ENCODE results near the gene DTX1.
A peak's percentile ranks its signal among the peaks of the same experiment; 100 is the strongest.

The DTX1 gene

GRCh38 chr12:113062502-113063395, 6.2 kb downstream of the DTX1 start:
- Mint-ChIP-seq H3K9me3 (no peaks in the 10 kb centered on the region), H3K27ac (no peak overlapping the region), H3K36me3 (ENCODE audit: low read depth) (no peaks in the 10 kb centered on the region), H3K4me3 (no peak overlapping the region), H3K27me3 (no peaks in the 10 kb centered on the region), H3K4me1 (peaks cover 32% of the 10 kb centered on the region)
- DNase-seq: no peak
- no peak for ATAC-seq

DNA sequence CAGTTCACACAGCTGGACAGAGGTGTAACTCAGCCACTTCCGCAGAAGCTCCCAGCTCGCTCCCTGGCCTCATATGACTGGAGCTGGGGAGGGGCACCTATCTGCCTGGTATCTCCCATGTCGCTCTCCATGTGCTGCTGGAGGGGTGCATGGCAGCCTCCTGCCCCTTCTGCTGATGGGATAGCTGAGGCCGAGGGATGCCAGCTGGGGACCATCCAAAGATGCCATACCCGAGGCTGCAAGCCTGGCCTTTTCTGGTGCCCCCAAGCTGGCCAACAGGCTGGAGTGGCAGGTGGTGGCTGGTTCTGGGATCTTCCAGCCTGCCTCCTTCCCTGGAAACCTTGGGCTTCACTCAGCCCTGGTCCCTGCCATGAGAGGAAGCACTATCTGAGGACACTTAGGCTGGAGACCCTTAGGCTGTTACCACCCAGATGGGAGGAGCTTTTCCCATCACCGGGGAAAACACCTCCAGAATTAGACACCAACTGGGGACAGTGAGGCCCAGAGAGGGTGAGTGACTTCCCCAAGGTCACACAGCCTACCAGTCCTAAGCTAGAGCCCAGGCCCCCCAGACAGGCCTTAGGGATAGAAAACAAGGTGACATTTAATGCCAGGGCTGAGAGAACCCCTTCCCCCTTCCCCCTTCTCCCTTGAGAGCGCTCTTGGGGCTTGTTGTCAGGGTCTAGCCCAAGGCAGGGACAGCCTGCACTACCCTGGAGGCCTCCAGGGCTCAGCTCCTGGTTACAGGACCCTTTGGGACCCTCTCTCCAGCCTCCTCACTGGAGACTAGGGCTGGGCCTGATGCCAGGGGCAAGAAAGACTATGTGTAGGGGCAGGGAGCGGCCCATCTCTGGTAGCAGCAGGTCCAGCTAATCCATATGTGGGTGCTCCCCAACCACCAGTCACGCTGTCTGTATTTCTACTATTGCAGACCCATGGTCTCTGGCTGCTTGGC, 7.1 kb downstream of the DTX1 start:
- no peak overlapping the region for H3K27ac Mint-ChIP-seq
- no peak for ATAC-seq
- H3K4me1 Mint-ChIP-seq: peaks cover 36% of the 10 kb centered on the region

GRCh38 chr12:113064395-113065125, 8.0 kb downstream of the DTX1 start:
- ATAC-seq: no peak
- H3K4me1 Mint-ChIP-seq: peaks cover 41% of the 10 kb centered on the region
- no peak overlapping the region for H3K27ac Mint-ChIP-seq
- no peak for DNase-seq
- no peak overlapping the region for H3K4me3 Mint-ChIP-seq
- H3K36me3 Mint-ChIP-seq (ENCODE audit: low read depth): no peaks in the 10 kb centered on the region
- no peaks in the 10 kb centered on the region for H3K27me3 Mint-ChIP-seq
- no peaks in the 10 kb centered on the region for H3K9me3 Mint-ChIP-seq

More for the DNA sequence above, 7.1 kb downstream of the DTX1 start:
- no peaks in the 10 kb centered on the region for H3K27me3 Mint-ChIP-seq
- H3K4me3 Mint-ChIP-seq: no peak overlapping the region
- DNase-seq: no peak
- no peaks in the 10 kb centered on the region for H3K36me3 Mint-ChIP-seq (ENCODE audit: low read depth)
- no peaks in the 10 kb centered on the region for H3K9me3 Mint-ChIP-seq

DNA sequence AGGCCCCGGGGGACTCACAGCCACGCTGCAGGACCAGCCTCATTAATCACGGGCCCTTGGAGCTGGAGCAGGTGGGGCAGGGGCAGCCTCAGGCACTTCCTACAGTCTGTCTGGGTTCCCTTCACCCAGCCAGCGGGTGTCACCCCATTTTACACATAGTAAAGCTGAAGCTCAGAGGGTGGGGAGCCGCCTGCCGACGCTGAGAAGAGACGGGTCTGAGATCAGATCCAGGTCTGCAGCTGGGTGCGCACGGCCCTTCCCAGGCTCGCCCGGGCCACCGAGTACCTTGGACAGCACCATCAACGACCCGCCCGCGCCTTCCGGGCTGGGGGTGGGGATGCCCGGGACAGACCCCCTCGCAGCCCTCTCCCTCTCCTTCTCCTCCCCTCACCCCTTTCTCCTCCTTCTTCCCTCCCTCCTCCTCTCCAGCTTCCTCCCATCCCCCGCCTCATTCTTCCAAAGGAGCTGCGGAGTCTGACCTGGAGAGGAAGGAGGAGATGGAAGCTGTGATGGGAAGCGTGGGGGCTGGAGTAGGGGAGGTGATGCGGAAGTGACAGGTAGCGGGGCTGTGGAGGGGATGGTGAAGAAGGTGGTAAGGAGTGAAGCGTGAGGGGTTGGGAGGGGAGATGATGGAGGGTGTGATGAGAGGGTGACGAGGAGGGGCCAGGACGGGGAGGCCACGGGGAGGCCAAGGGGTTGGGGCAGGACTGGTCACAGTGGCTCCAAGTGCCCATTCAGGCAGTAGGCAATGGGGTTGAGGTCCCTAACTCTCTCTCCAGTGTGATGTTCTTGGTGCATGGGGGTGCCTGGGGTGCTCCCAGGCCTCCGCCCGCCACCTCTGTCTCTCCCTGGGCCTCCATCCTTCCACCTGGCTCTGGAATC, 8.8 kb downstream of the DTX1 start:
- no peak overlapping the region for H3K27ac Mint-ChIP-seq
- ATAC-seq: no peak
- no peak overlapping the region for H3K4me3 Mint-ChIP-seq
- H3K27me3 Mint-ChIP-seq: no peaks in the 10 kb centered on the region
- H3K9me3 Mint-ChIP-seq: no peaks in the 10 kb centered on the region
- no peak for DNase-seq
- no peaks in the 10 kb centered on the region for H3K36me3 Mint-ChIP-seq (ENCODE audit: low read depth)
- H3K4me1 Mint-ChIP-seq: peaks cover 49% of the 10 kb centered on the region

DNA sequence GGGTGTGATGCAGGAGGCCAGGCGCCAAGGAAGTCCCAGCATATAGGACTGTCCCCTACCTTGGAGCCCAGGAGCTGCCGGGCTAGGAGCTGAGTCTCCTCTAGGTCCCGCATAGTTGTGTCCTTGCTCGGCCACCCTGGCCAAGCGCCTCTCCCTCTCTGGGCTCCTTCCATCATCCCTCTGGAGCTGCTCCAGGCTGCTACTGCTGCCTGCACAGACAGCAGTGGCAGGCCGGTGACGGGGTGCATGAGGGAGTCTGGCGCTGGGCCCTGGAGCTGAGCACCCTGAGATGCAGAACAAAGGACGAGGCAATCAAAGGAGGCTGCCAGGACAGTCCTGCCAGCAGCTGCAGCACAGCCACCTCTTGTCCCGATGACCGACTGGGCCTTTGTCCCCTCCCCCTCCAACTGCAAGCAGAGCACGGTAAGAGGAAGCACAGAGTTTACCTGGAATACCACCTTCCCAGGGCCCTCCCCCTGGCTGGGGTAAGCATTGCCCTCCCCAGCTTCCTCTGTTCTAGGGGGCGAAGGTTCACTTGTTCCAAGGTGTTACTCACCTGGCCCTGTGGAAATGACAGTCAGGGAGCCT, 10.4 kb downstream of the DTX1 start:
- Mint-ChIP-seq H3K9me3 (no peaks in the 10 kb centered on the region), H3K4me1 (peaks cover 54% of the 10 kb centered on the region), H3K36me3 (ENCODE audit: low read depth) (no peaks in the 10 kb centered on the region), H3K27me3 (no peaks in the 10 kb centered on the region), H3K27ac (no peak overlapping the region), H3K4me3 (no peak overlapping the region)
- no peak for ATAC-seq
- DNase-seq: no peak

DNA sequence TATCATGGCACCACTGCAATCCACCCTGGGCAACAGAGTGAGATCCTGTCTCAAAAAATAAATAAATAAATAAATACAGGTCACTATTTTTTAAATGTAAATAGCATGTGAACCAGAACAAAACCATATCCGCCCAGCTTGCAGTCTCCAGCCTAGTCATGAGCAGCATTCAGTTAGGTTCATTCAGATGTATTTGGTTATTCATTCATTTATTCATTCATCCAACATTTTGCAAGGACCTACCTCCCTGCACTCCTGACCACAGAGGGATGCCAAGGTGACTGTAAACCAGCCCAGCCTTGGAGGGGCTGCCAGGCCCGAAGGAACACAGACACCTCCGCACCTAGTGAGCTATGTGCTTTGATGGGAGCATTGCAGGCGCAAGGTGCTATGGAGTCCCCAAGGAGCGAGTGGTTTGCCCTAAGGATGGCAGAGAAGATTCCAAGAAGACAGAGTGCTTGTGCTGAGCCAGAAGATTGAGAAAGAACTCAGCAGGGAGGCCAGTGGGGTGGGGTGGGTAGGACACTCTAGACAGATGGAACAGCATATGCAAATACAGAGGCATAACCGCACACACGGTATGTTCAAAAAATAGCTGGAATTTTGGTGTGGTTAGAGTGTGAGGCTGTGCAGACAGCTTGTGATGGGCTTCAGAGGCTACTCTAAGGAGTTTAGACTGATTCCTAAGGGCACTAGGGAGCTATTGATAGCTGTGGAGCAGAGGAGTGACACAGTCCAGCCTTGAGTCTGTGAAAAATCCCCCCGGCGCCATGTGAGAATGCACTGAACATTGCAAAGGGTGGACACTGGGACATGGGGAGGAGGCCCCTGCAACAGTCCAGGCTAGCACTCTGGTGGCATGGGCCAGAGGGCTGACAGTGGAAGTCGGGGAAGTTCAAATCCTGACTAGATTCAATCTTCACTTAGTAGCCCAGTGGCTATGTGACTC, 11.7 kb downstream of the DTX1 start:
- Mint-ChIP-seq H3K9me3 (no peaks in the 10 kb centered on the region), H3K27ac (no peak overlapping the region), H3K4me3 (no peak overlapping the region), H3K36me3 (ENCODE audit: low read depth) (no peaks in the 10 kb centered on the region), H3K27me3 (no peaks in the 10 kb centered on the region), H3K4me1 (peaks cover 57% of the 10 kb centered on the region)
- no peak for ATAC-seq
- no peak for DNase-seq

GRCh38 chr12:113069149-113069548, 12.6 kb downstream of the DTX1 start:
- Mint-ChIP-seq H3K27me3 (no peaks in the 10 kb centered on the region), H3K4me3 (no peak overlapping the region), H3K4me1 (peaks cover 63% of the 10 kb centered on the region), H3K36me3 (ENCODE audit: low read depth) (no peaks in the 10 kb centered on the region), H3K27ac (no peak overlapping the region), H3K9me3 (no peaks in the 10 kb centered on the region)
- ATAC-seq (no peak), DNase-seq (no peak)

GRCh38 chr12:113069751-113070116, 13.2 kb downstream of the DTX1 start:
- H3K4me1 Mint-ChIP-seq: peaks cover 66% of the 10 kb centered on the region
- DNase-seq: no peak

GRCh38 chr12:113070117-113070906, 13.8 kb downstream of the DTX1 start:
- Mint-ChIP-seq H3K9me3 (no peaks in the 10 kb centered on the region), H3K4me3 (peak overlapping the region; percentile 65), H3K4me1 (peaks cover 68% of the 10 kb centered on the region)

More at GRCh38 chr12:113069751-113070116, 13.2 kb downstream of the DTX1 start:
- Mint-ChIP-seq H3K9me3 (no peaks in the 10 kb centered on the region), H3K27me3 (no peaks in the 10 kb centered on the region), H3K36me3 (ENCODE audit: low read depth) (no peaks in the 10 kb centered on the region), H3K4me3 (peak overlapping the region; percentile 63), H3K27ac (peak overlapping the region; percentile 79)
- no peak for ATAC-seq

GRCh38 chr12:113071135-113072112, 14.9 kb downstream of the DTX1 start:
- Mint-ChIP-seq H3K27me3 (no peaks in the 10 kb centered on the region), H3K4me1 (peaks cover 70% of the 10 kb centered on the region), H3K36me3 (ENCODE audit: low read depth) (no peaks in the 10 kb centered on the region), H3K9me3 (no peaks in the 10 kb centered on the region), H3K4me3 (peak overlapping the region; percentile 65), H3K27ac (peak overlapping the region; percentile 67)
- ATAC-seq (no peak), DNase-seq (no peak)

More at GRCh38 chr12:113070117-113070906, 13.8 kb downstream of the DTX1 start:
- DNase-seq: peak; percentile 78
- peak overlapping the region; percentile 79 for H3K27ac Mint-ChIP-seq
- H3K36me3 Mint-ChIP-seq (ENCODE audit: low read depth): no peaks in the 10 kb centered on the region
- no peaks in the 10 kb centered on the region for H3K27me3 Mint-ChIP-seq
- ATAC-seq: peak; percentile 84

GRCh38 chr12:113072136-113072535, 15.6 kb downstream of the DTX1 start:
- H3K27ac Mint-ChIP-seq: no peak overlapping the region
- peaks cover 63% of the 10 kb centered on the region for H3K4me1 Mint-ChIP-seq
- no peak for ATAC-seq

More at GRCh38 chr12:113072136-113072535, 15.6 kb downstream of the DTX1 start:
- Mint-ChIP-seq H3K27me3 (no peaks in the 10 kb centered on the region), H3K4me3 (no peak overlapping the region), H3K9me3 (no peaks in the 10 kb centered on the region), H3K36me3 (ENCODE audit: low read depth) (no peaks in the 10 kb centered on the region)
- no peak for DNase-seq

All from activated naive CD8-positive, alpha-beta T cell treated with anti-CD3 and anti-CD28 coated beads, Interleukin-2, amount 50 U/mL, for 24 hours (primary cell).